Body of pancreas (tissue), 4 donors: ENCODE data around the gene TENM3. TPM values are rescaled to one million over a fixed set of nuclear protein-coding genes. Genes with fewer than 3 reads are reported as not detected.
A peak's percentile ranks its signal among the peaks of the same experiment; 100 is the strongest.

Experiments
- ATAC-seq: fragments of 150-250 bp; one replicate; pipeline ENCODE4 v1.9.1; 2016
- DNase-seq, 4 donors: peaks; one replicate each; pipeline ENCODE4 v3.0.0-alpha.2; 2019
- H3K27ac ChIP-seq, 4 donors: fragments of 200-600 bp; sonication (generic); 1 replicate in 3 of 4; 2 replicates in 1 of 4; pipeline versions ENCODE4 v1.5.1 to v1.6.1; 2016 to 2019; ENCODE audit warnings: mild to moderate bottlenecking in 1 of 4, mixed read lengths in 1 of 4, moderate library complexity in 1 of 4
- H3K27me3 ChIP-seq, 2 donors: fragments of 200-600 bp; sonication (generic); one replicate each; pipeline ENCODE4 v1.6.0; 2016; ENCODE audit warnings: mild to moderate bottlenecking in 1 of 2
- H3K36me3 ChIP-seq, 2 donors: fragments of 200-600 bp; sonication (generic); replicated peaks in 1 of 2; 2 replicates each; pipeline ENCODE4 v1.5.1; 2016; ENCODE audit warnings: low read depth in 2 of 2; ENCODE audit not compliant: insufficient read depth in 1 of 2
- H3K4me1 ChIP-seq: fragments of 200-600 bp; sonication (generic); one replicate; pipeline ENCODE4 v1.6.0; 2016
- H3K4me3 ChIP-seq, 2 donors: fragments of 200-600 bp; sonication (generic); 1 replicate in 1 of 2; 2 replicates in 1 of 2; pipeline ENCODE4 v1.5.1; 2016 to 2019
- H3K9me3 ChIP-seq, 3 donors: fragments of 200-600 bp; sonication (generic); 1 replicate in 2 of 3; 2 replicates in 1 of 3; pipeline ENCODE4 v1.5.1; 2016
- CTCF ChIP-seq, 7 experiments: fragments of 450-650 bp in 4 of 7; fragments of 200-600 bp in 3 of 7; sonication (generic) in 3 of 7; IDR thresholded peaks; one replicate each; pipeline ENCODE4 v1.5.1; 2016 to 2019; ENCODE audit warnings: antibody characterized with exemption in 7 of 7
- POLR2A ChIP-seq, 3 donors: fragments of 450-650 bp; IDR thresholded peaks; one replicate each; pipeline ENCODE4 v1.6.1; 2016; ENCODE audit warnings: antibody characterized with exemption in 3 of 3, mild to moderate bottlenecking in 2 of 3
- WGBS, 2 donors: methylation state at CpG; one replicate each; pipeline ENCODE4 v1.1.5; 2017; 5-methylcytosine and 5-hydroxymethylcytosine counted together
- intact Hi-C: fragments of 100-400 bp; cut with DNase I; formaldehyde crosslinking; loops from one replicate; pipeline ENCODE4 v1.15.1; 2023
- total RNA-seq, 2 donors: library from RNA; depleted of rRNA; stranded (reverse); fragments of >200 nt; gene quantifications; one replicate each; pipeline ENCODE4 v1.1.0, GENCODE V29; 2016

The TENM3 gene
- total RNA-seq, 2 donors from 2014 or later, result 2.3 to 9.6 TPM

DNA sequence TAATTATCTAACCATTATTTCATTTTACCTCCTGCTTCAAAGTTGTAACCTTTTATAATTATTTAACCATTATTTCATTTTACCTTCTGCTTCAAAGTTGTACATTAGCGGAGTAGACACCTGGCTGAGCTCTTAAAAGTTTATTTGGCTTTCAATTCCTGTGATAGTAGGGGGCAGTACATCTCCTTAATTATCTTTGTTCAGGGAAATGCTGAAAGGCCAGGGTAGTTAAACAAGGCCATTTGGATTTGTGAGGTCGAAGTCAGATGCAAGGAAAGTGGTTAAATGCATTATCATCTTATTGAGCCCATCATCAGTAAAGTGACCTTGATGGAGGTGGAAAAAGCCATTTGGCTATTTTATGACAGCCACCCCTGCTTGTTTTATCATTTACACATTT is 210.6 kb downstream of the TENM3 start:
- H3K27ac ChIP-seq, result no peak overlapping the region
- intact Hi-C loops, result no loop called here
- no peaks in the 10 kb centered on the region for H3K9me3 ChIP-seq
- peaks cover 0 to 7% of the 10 kb centered on the region in 2 donors for H3K27me3 ChIP-seq
- no peak for ATAC-seq
- no peak for TF ChIP-seq POLR2A (IDR thresholded peaks at IDR 0.05)
- no peak for TF ChIP-seq CTCF (IDR thresholded peaks at IDR 0.05)
- no peaks in the 10 kb centered on the region for H3K36me3 ChIP-seq
- no peak overlapping the region for H3K4me3 ChIP-seq
- no peak for DNase-seq
- 54 to 59% methylated on average over 2 of the region's 2 CpGs for WGBS, 2 donors
- H3K4me1 ChIP-seq, result peaks cover 5% of the 10 kb centered on the region

GRCh38 chr4:182454440-182455013 is 211.3 kb downstream of the TENM3 start:
- TF ChIP-seq CTCF (IDR thresholded peaks at IDR 0.05) (no peak), POLR2A (IDR thresholded peaks at IDR 0.05) (no peak)
- ATAC-seq (no peak), DNase-seq (no peak)
- Histone ChIP-seq H3K36me3 (no peaks in the 10 kb centered on the region), H3K4me1 (peaks cover 2% of the 10 kb centered on the region), H3K27ac (peak overlapping the region in 1 of 4 donors; percentile 28), H3K4me3 (no peak overlapping the region), H3K27me3 (peaks cover 0 to 7% of the 10 kb centered on the region in 2 donors), H3K9me3 (no peaks in the 10 kb centered on the region)
- 30 to 31% methylated on average over 6 of the region's 6 CpGs for WGBS, 2 donors
- intact Hi-C loops, result no loop called here

GRCh38 chr4:182465114-182465513 is 221.9 kb downstream of the TENM3 start:
- no peak overlapping the region for H3K4me3 ChIP-seq
- TF ChIP-seq POLR2A (IDR thresholded peaks at IDR 0.05), result no peak
- TF ChIP-seq CTCF (IDR thresholded peaks at IDR 0.05), result no peak
- DNase-seq, result no peak
- H3K4me1 ChIP-seq, result no peaks in the 10 kb centered on the region
- WGBS, 2 donors, result 68 to 80% methylated on average over 5 of the region's 5 CpGs
- no peak overlapping the region for H3K27ac ChIP-seq
- ATAC-seq, result no peak
- no peaks in the 10 kb centered on the region for H3K27me3 ChIP-seq
- H3K36me3 ChIP-seq, result no peaks in the 10 kb centered on the region
- intact Hi-C loops, result no loop called here
- no peaks in the 10 kb centered on the region for H3K9me3 ChIP-seq

GRCh38 chr4:182465979-182466378 is 222.8 kb downstream of the TENM3 start:
- H3K27me3 ChIP-seq, result no peaks in the 10 kb centered on the region
- WGBS, 2 donors, result 70 to 80% methylated on average over 1 of the region's 1 CpG
- intact Hi-C loops, result no loop called here
- DNase-seq (no peak), ATAC-seq (no peak)
- no peak for TF ChIP-seq CTCF (IDR thresholded peaks at IDR 0.05)
- no peak for TF ChIP-seq POLR2A (IDR thresholded peaks at IDR 0.05)
- H3K9me3 ChIP-seq, result no peaks in the 10 kb centered on the region
- H3K27ac ChIP-seq, result no peak overlapping the region
- no peaks in the 10 kb centered on the region for H3K4me1 ChIP-seq
- H3K4me3 ChIP-seq, result no peak overlapping the region
- no peaks in the 10 kb centered on the region for H3K36me3 ChIP-seq

- no peak for DNase-seq
- H3K4me1 ChIP-seq, result no peaks in the 10 kb centered on the region
- no peaks in the 10 kb centered on the region for H3K36me3 ChIP-seq
- intact Hi-C loops, result no loop called here
- ATAC-seq, result no peak
- no peaks in the 10 kb centered on the region for H3K27me3 ChIP-seq
- TF ChIP-seq CTCF (IDR thresholded peaks at IDR 0.05) (no peak), POLR2A (IDR thresholded peaks at IDR 0.05) (no peak)
- no peak overlapping the region for H3K4me3 ChIP-seq
- 40% methylated on average over 2 of the region's 2 CpGs for WGBS, 2 donors
- no peaks in the 10 kb centered on the region for H3K9me3 ChIP-seq
- no peak overlapping the region for H3K27ac ChIP-seq
These were observed 227.0 kb downstream of the TENM3 start for GRCh38 chr4:182470215-182470614.
